T-helper 1 cell treated with Interleukin-12 subunit alpha and Interleukin-12 subunit beta and Interleukin-4 antibody, amounts not matched to agents 30 μg/mL and 1 μg/mL, for 36 hours (primary cell): ENCODE results near the gene ZNRD2.
"Not testable (repeated sequence)": the region's sequence is repeated elsewhere in the genome, so short reads cannot be mapped to it uniquely, and the experiment has no call there.

Source experiments
- H3K27ac Mint-ChIP-seq: one replicate; pipeline ENCODE4 v1.8.0; 2021; ENCODE audit warnings: mild to moderate bottlenecking, mixed read lengths
- H3K27me3 Mint-ChIP-seq: one replicate; pipeline ENCODE4 v1.8.0; 2021; ENCODE audit warnings: low read depth, mixed read lengths
- H3K36me3 Mint-ChIP-seq: one replicate; pipeline ENCODE4 v1.8.0; 2021; ENCODE audit warnings: low read depth, mixed read lengths
- H3K4me1 Mint-ChIP-seq: one replicate; pipeline ENCODE4 v1.8.0; 2021; ENCODE audit warnings: low read depth, mixed read lengths
- H3K4me3 Mint-ChIP-seq: one replicate; pipeline ENCODE4 v1.8.0; 2021; ENCODE audit warnings: mild to moderate bottlenecking, moderate library complexity, mixed read lengths
- H3K9me3 Mint-ChIP-seq: one replicate; pipeline ENCODE4 v1.8.0; 2021; ENCODE audit warnings: mixed read lengths

Gene ZNRD2

DNA sequence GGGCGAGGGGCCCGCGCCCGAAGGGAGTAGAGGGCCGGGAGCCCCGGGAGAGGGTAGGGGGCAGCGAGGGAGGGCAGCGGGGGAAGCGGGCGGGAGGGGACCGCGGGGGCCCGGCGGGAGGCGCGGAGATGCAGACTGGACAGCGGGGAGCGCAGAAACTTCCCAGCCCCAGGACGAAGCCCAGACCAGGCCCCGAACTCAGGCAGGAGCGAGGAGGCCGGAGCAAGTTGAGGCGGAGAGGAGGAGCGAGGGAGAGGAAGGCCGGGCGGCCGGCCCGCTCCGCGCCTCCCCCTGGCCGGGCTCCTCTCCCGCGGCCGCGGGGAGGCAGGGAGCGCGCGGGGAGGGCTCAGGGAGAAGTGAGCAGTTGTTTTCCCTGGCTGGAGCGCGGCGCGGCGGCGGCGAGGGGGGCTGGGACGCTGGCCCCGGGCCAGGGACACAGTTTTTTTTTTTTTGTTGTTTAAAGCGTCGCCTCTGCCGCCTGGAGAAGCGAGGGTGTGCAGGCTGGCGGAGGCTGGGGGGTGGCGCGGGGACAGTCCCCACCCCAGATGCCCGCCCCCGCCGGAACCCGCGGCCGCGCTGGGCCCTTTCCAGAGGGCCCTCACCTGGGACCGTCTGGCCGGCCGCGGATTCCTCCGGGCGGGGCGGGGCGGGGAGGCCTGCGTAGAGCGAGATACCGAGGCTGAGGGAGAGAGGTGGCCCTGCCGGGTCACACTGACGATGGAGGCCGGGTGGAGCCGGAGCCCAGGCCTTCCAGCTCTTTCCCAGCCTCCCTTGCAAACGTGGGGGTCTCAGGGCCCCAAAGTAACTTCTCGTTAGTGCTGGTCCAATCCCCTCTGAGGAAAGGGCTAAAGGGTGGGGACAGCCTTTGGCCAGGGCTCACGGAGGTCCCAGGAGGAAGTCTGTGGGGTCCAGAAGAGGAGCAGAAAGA is 12.0 kb upstream of the ZNRD2 start, which contains the start of gene LTBP3:
Gene LTBP3 (minus strand): TSS at position 358 of the 928 bp plus-strand sequence. CDS start 400 bp downstream, outside the sequence.
- H3K4me1 Mint-ChIP-seq: peaks cover 40% of the 10 kb centered on the region
- peak within 1 kb of the TSS; percentile 86 for H3K4me3 Mint-ChIP-seq
- no peaks in the 10 kb centered on the region for H3K9me3 Mint-ChIP-seq
- no peaks in the 10 kb centered on the region for H3K27me3 Mint-ChIP-seq
- peak within 1 kb of the TSS; percentile 85 for H3K27ac Mint-ChIP-seq
- peaks cover 4% of the 10 kb centered on the region for H3K36me3 Mint-ChIP-seq

- H3K27me3 Mint-ChIP-seq: no peaks in the 10 kb centered on the region
- H3K27ac Mint-ChIP-seq: peak overlapping the region; percentile 36
- H3K4me1 Mint-ChIP-seq: peaks cover 40% of the 10 kb centered on the region
- peak overlapping the region; percentile 50 for H3K4me3 Mint-ChIP-seq
- peaks cover 4% of the 10 kb centered on the region for H3K36me3 Mint-ChIP-seq
- H3K9me3 Mint-ChIP-seq: no peaks in the 10 kb centered on the region
Observed at GRCh38 chr11:65558930-65559509, 11.3 kb upstream of the ZNRD2 start.

- no peaks in the 10 kb centered on the region for H3K27me3 Mint-ChIP-seq
- no peak overlapping the region for H3K4me3 Mint-ChIP-seq
- no peaks in the 10 kb centered on the region for H3K9me3 Mint-ChIP-seq
- peaks cover 4% of the 10 kb centered on the region for H3K36me3 Mint-ChIP-seq
- peaks cover 36% of the 10 kb centered on the region for H3K4me1 Mint-ChIP-seq
- H3K27ac Mint-ChIP-seq: peak overlapping the region; percentile 36
Observed at GRCh38 chr11:65559535-65559934, 10.7 kb upstream of the ZNRD2 start.

GRCh38 chr11:65559951-65560537 is 10.2 kb upstream of the ZNRD2 start:
- peaks cover 4% of the 10 kb centered on the region for H3K36me3 Mint-ChIP-seq
- H3K27ac Mint-ChIP-seq: no peak overlapping the region
- H3K4me1 Mint-ChIP-seq: peaks cover 35% of the 10 kb centered on the region
- no peaks in the 10 kb centered on the region for H3K9me3 Mint-ChIP-seq
- H3K27me3 Mint-ChIP-seq: no peaks in the 10 kb centered on the region
- no peak overlapping the region for H3K4me3 Mint-ChIP-seq

DNA sequence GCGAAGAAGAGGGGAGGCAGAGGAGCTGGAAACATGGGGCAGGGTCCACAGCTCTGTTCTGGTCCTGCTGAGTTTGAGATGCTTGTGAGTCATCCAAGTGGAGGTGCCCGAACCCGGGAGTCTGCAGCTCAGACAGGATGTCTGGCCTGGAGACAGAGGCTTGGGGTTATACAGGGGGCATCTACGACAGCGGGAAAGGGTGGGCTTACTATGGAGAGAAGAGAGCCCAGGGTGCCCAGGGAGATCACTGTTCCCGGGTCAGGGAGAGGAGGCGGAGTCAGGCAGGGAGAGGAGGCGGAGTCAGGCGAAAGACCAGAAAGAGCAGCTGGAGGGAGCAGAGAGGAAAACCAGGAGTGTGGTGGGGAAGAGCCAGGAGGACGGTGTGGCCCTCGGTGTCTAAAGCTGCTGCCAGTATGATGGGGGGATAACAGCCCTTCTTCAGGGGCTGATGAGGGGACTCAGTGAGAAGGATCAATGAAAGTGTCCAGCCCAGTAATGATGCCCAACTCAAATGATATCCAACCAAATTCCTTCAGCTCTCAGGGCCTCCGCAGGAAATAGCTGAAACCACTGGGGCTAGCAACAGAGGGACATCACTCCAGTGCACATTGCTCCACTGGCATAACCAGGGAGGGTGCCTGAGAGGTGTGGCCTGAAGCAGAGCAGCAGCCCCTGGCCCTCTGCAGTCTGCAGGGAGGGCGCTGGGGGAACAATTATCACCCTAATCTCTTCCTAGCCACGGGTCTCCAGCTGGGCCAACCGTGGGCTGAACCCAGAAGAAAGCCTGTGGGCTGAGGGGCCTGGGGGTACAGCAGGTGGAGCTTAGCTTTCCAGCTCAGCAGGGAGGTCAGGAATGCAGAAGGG is 9.5 kb upstream of the ZNRD2 start:
- H3K36me3 Mint-ChIP-seq: peaks cover 4% of the 10 kb centered on the region
- H3K27me3 Mint-ChIP-seq: no peaks in the 10 kb centered on the region
- H3K4me3 Mint-ChIP-seq: no peak overlapping the region
- H3K4me1 Mint-ChIP-seq: peaks cover 37% of the 10 kb centered on the region
- no peaks in the 10 kb centered on the region for H3K9me3 Mint-ChIP-seq
- H3K27ac Mint-ChIP-seq: no peak overlapping the region

DNA sequence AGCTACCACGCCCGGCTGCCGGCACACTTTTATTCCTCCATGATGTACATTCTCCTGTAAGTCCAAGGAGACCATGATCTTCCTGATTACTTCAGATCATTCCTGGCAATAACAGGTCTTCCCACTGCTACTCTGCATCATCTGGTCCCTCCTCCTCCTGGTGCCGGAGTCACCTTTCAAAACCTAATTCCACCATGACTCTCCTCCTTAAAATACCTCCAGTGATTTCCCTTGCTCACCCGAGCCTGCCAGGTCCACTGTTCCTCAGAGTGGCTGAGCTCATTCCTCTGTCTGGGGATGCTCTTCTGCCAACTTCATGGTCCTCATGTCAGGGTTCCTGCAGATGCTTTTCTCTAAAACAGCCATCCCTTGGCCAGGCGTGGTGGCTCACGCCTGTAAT is 8.3 kb upstream of the ZNRD2 start:
- Mint-ChIP-seq H3K36me3 (peaks cover 4% of the 10 kb centered on the region), H3K27me3 (no peaks in the 10 kb centered on the region), H3K27ac (peak overlapping the region; percentile 38), H3K4me3 (no peak overlapping the region), H3K9me3 (no peaks in the 10 kb centered on the region), H3K4me1 (peaks cover 37% of the 10 kb centered on the region)

- no peaks in the 10 kb centered on the region for H3K27me3 Mint-ChIP-seq
- peaks cover 35% of the 10 kb centered on the region for H3K4me1 Mint-ChIP-seq
- no peak overlapping the region for H3K4me3 Mint-ChIP-seq
- H3K9me3 Mint-ChIP-seq: no peaks in the 10 kb centered on the region
- no peaks in the 10 kb centered on the region for H3K36me3 Mint-ChIP-seq
- H3K27ac Mint-ChIP-seq: no peak overlapping the region
Observed at GRCh38 chr11:65562788-65563187, 7.5 kb upstream of the ZNRD2 start.

GRCh38 chr11:65563601-65564000 is 6.7 kb upstream of the ZNRD2 start:
- peaks cover 4% of the 10 kb centered on the region for H3K36me3 Mint-ChIP-seq
- H3K4me1 Mint-ChIP-seq: peaks cover 42% of the 10 kb centered on the region
- H3K4me3 Mint-ChIP-seq: no peak overlapping the region
- H3K27me3 Mint-ChIP-seq: no peaks in the 10 kb centered on the region
- no peak overlapping the region for H3K27ac Mint-ChIP-seq
- H3K9me3 Mint-ChIP-seq: no peaks in the 10 kb centered on the region

DNA sequence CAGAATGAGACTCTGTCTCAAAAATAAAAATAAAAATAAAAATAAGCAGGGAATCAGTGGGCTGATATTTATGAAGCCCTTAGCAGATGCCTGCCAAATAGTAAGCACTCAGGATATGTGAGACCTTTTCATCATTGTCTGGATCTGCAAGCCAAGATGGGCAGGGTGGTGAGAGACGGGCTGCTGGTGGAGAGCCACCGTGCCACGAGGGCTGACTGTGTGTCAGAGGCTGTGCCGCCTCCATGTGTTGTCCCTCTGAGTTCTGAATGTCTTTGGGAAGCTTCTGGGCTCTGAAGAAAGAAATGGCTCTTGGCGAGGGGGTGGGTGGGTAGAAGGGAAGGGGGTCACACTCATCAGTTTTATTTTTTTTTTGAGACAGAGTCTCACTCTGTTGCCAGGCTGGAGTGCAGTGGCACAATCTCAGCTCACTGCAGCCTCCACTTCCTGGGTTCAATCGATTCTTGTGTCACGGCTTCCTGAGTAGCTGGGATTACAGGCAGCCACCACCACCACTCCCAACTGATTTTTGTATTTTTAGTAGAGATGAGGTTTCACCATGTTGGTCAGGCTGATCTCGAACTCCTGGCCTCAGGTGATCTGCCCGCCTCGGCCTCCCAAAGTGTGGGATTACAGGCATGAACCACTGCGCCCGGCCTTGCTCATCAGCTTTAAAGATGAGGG is 5.3 kb upstream of the ZNRD2 start:
- peak overlapping the region; percentile 86 for H3K27ac Mint-ChIP-seq
- H3K36me3 Mint-ChIP-seq: peaks cover 10% of the 10 kb centered on the region
- H3K27me3 Mint-ChIP-seq, H3K9me3 Mint-ChIP-seq: not testable (repeated sequence)
- peaks cover 47% of the 10 kb centered on the region for H3K4me1 Mint-ChIP-seq
- H3K4me3 Mint-ChIP-seq: peak overlapping the region; percentile 60

DNA sequence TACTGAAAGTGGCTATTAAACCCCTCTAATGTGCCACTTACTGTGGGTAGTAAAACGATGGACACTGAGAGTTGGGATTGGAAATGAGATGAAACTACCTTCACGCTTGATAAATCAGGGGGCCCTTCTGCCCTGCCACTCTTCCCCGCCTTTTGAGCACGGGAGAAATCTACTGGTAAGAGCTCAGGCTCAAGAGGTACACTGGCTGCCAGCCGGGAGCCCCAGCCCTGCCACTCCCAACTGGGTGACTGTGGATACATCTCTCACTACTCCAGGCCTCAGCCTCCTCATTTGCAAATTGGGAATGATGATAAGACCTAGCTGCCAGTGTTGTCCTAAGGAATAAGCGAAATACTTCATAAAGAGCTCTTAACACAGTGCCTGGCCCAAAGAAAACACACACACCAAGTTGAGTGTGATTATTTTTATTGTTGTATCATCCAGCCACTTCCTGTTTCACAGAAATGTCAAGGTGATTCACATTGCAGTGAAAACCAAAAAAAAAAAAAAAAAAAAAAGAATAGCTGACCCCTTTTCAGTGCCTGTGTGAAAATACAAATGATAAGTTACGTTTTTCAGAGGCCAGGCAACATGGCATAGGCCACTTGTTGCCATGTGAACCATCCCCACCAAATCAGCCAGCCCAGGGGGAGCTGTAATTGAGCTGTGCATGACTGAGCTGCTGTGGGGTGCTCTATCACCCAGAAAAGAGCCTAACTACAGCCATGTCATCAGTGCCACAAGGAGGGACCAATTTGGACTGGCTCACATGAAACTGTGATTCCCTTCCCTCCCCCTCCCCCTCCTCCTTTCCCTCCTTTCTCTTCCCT is 4.4 kb upstream of the ZNRD2 start:
- H3K4me1 Mint-ChIP-seq: peaks cover 44% of the 10 kb centered on the region
- H3K9me3 Mint-ChIP-seq: no peaks in the 10 kb centered on the region
- H3K27me3 Mint-ChIP-seq: no peaks in the 10 kb centered on the region
- H3K27ac Mint-ChIP-seq: peak overlapping the region; percentile 86
- peak overlapping the region; percentile 60 for H3K4me3 Mint-ChIP-seq
- peaks cover 13% of the 10 kb centered on the region for H3K36me3 Mint-ChIP-seq

GRCh38 chr11:65569164-65569972 is 909 bp upstream of the ZNRD2 start:
- Mint-ChIP-seq H3K4me3 (peak overlapping the region; percentile 99), H3K4me1 (peaks cover 62% of the 10 kb centered on the region), H3K27me3 (no peaks in the 10 kb centered on the region), H3K27ac (peak overlapping the region; percentile 100), H3K9me3 (no peaks in the 10 kb centered on the region), H3K36me3 (peaks cover 22% of the 10 kb centered on the region)

DNA sequence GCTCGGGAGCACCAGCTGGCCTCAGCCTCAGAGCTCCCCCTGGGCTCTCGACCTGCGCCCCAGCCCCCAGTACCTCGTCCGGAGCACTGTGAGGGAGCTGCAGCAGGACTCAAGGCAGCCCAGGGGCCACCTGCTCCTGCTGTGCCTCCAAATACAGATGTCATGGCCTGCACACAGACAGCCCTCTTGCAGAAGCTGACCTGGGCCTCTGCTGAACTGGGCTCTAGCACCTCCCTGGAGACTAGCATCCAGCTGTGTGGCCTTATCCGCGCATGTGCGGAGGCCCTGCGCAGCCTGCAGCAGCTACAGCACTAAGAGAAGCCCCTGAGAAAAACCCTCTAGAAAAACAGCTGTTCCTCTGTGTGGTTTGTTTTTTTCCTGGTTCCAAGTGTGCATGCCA is 1.1 kb downstream of the ZNRD2 start:
- Mint-ChIP-seq H3K27ac (peak overlapping the region; percentile 100), H3K27me3 (no peaks in the 10 kb centered on the region), H3K36me3 (peaks cover 22% of the 10 kb centered on the region), H3K4me3 (peak overlapping the region; percentile 99), H3K4me1 (peaks cover 55% of the 10 kb centered on the region), H3K9me3 (no peaks in the 10 kb centered on the region)
